DND-41 (cell line): ENCODE measurements around the gene NT5C3A.

ENCODE experiments used
- EZH2 ChIP-seq: IDR thresholded peaks from 3 replicates; pipeline ENCODE4 v1.6.1; 2012; ENCODE audit warnings: borderline replicate concordance, low read depth, mild to moderate bottlenecking, moderate library complexity, low read length, inconsistent platforms; ENCODE audit not compliant: severe bottlenecking
- TF ChIP-seq, protein P1 (sequence below): IDR thresholded peaks from 2 replicates; pipeline ENCODE4 v1.5.1; 2012; ENCODE audit warnings: borderline replicate concordance, low read length, moderate library complexity, mild to moderate bottlenecking; ENCODE audit not compliant: poor library complexity, severe bottlenecking; ENCODE audit errors: extremely low read depth

GRCh38 chr7:33093266-33093665, 30.7 kb upstream of the NT5C3A start:
- TF ChIP-seq, protein P1, sequence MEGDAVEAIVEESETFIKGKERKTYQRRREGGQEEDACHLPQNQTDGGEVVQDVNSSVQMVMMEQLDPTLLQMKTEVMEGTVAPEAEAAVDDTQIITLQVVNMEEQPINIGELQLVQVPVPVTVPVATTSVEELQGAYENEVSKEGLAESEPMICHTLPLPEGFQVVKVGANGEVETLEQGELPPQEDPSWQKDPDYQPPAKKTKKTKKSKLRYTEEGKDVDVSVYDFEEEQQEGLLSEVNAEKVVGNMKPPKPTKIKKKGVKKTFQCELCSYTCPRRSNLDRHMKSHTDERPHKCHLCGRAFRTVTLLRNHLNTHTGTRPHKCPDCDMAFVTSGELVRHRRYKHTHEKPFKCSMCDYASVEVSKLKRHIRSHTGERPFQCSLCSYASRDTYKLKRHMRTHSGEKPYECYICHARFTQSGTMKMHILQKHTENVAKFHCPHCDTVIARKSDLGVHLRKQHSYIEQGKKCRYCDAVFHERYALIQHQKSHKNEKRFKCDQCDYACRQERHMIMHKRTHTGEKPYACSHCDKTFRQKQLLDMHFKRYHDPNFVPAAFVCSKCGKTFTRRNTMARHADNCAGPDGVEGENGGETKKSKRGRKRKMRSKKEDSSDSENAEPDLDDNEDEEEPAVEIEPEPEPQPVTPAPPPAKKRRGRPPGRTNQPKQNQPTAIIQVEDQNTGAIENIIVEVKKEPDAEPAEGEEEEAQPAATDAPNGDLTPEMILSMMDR = no peak
- no peak for TF ChIP-seq EZH2
